NCI-H82 (cell line): Measurements from ENCODE around the gene TRIL.

Experiments used
- DNase-seq: peaks from one replicate; lab custom pipeline; 2025; lab: John Stamatoyannopoulos, UW

The TRIL gene

GRCh38 chr7:28983396-28984190 lies 25.5 kb upstream of the TRIL start:
- DNase-seq, result no peak

GRCh38 chr7:28981161-28981465 lies 23.0 kb upstream of the TRIL start:
- DNase-seq, result no peak

DNA sequence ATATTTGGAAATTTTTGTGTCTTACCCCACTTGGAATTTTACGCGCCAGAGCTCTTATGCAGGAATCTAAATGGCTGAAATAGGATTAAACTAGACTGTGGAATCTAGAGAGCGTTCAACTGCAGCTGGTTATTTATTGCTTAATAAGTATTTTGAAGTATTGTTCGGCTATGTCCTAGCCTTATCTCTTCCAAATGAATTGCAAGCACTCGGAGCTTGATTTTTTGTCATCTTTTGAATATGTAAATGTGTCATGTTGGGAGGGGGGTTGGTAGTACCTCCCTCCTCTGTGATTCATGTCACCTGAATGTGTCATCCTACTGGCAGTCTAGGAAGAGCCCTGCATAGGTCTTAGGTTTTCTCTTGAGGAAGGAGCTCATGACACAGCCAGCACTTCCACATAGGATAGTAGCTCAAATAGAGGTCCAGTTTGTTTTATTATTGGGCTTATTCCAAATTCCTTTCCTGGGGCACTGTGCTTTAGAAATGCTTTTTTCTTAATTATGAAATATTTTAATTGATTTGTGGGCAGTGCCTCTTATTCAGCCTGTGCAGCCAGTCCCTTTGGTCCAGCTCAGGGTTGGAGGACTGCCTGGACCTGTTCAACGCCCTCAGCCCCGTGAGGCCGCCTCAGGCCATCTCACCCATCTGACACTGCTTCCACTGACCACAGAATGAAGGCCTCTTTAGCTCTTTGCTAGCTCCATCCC lies 22.5 kb upstream of the TRIL start:
- DNase-seq, result peak; percentile 49

DNA sequence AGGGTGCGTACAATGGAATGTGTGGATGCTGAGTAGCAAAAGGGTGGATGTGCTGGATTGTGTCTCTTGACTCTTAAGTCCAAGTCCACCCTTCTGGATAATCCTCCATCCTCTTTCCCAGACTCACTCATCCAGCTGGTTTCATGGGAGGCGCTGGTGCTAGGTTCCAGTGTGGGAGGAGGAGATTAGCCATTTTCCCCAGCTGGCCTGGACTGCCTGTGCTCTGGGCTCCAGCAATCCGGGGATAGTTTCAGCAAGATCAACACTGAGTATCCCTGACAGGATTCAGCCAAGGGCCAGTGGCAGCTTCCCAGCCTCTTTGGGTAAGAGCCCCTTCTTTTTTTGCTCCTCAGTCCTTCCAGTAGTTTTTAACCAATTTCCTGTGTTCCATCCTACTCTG lies 21.6 kb upstream of the TRIL start:
- DNase-seq, result peak; percentile 91

GRCh38 chr7:28977881-28978280 lies 19.8 kb upstream of the TRIL start:
- no peak for DNase-seq

GRCh38 chr7:28976022-28976421 lies 17.9 kb upstream of the TRIL start:
- no peak for DNase-seq

DNA sequence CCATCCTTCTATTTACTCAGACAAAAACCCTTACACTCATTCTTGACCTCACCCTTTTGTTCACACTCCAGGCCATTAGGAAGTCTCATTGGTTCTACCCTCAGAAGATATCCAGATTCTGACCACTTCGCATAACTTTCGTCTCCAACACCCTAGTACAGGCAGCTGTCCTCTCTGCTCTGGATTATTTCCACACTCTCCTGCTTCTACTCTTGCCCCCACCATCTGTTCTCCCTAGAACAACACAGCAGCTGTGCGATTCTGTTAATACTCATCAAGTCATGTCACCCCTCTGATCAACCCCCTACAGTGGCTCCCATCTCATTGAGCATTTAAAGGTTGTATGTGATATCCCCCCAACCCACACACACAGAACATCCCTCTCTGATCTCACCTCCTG lies 15.5 kb upstream of the TRIL start:
- DNase-seq, result peak; percentile 40

- DNase-seq, result no peak
Observed at GRCh38 chr7:28964056-28964455, 5.9 kb upstream of the TRIL start.

GRCh38 chr7:28961972-28962371 lies 3.8 kb upstream of the TRIL start:
- no peak for DNase-seq

GRCh38 chr7:28960071-28960840 lies 2.1 kb upstream of the TRIL start:
- no peak for DNase-seq

- no peak for DNase-seq
Observed at GRCh38 chr7:28958980-28959347, 834 bp upstream of the TRIL start.

DNA sequence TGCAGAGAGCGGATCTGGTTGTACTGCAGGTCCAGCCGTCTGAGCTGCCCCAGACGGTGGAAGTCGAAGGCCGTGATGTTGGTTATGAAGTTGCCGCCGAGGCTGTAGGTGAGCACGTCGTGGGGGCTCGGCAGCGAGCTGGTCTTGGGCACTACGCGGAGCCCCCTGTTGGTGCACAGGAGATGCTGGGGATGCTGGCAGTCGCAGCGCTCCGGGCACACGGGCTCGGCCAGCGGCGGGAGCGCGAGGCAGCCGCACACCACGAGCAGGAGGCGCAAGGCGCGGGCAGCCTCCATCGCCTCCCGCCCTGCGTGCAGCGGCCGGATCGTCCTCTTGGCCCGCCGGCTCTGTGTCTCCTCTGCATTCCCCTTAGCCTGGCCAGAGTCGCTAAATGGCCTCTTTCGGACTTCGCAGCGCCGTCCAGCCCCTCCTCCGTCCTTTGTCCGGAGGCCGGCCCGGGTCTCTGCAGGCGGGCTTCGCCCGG lies 337 bp downstream of the TRIL start:
- DNase-seq, result no peak

DNA sequence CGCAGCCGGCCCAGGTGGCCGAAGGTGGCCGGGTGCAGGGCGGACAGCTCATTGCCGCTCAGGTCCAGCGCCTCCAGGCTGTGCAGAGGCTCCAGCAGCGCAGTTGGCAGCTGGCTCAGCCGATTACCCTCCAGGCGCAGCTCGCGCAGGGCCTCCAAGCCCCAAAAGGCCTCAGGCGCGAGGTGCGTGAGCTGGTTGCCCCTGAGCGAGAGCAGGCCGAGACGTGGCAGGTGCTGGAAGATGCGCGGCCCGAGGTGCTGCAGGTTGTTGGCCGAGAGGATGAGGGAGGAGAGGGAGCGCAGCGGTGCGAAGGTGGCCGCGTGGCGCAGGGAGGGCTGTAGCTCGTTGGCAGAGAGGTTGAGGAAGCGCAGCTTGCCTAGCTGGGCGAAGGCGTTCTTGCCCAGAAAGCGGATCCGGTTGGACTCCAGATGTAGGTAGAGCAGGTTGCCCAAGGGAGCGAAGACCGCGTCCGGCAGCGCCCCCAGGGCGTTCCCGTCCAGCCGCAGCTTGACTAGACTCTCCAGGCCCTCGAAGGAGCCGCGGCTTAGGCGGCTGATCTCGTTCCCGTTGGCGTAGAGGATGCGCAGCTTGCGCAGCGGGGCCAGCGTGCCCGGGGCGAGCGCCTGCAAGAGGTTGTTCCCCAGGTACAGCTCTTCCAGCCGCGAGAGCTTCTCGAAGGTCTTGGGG lies 923 bp downstream of the TRIL start:
- peak; percentile 54 for DNase-seq

- peak; percentile 65 for DNase-seq
Observed at GRCh38 chr7:28956608-28957063, 1.5 kb downstream of the TRIL start.

DNA sequence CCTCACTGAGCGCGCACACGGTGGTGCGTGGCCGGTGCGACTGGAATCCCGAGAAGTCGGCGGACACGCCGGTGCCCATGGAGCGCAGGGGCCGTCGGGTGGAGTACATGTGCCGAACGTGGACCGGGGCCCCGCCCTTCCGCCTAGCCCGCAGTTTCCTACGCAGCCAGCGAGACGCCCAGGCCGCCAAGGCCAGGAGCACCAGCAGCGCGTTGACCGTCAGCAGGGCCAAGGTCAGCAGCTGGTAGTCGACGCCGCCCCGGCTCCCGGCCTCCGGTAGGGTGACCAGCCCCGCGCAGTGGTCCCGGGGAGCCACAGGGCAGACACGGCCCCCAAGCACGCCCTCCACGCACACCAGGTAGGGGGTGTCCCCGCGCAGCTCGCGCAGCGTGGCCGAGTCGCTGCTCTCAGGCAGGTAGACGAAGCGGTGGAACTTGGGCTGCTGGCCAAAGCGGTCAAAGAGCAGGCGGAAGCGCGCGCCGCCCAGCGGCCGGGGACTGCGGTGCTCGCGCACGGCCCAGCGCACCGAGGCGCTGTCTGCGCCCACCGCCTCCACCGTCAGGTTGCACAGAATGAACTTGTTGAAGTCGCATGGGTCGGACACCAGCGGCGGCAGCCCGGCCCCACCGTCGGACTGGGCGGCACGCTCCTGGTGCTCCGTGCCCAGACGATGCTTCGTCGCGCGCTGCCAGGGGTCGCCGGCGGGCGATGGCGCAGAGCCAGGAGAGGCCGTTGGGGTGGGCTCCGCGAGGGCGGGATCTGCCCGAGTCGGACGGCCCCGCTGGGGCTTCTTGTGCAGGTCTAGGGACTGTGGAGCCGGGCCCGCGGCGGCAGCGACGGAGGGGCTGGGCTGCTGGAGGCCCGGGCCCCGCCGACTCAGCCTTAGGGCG lies 2.2 kb downstream of the TRIL start:
- DNase-seq, result peak; percentile 70

DNA sequence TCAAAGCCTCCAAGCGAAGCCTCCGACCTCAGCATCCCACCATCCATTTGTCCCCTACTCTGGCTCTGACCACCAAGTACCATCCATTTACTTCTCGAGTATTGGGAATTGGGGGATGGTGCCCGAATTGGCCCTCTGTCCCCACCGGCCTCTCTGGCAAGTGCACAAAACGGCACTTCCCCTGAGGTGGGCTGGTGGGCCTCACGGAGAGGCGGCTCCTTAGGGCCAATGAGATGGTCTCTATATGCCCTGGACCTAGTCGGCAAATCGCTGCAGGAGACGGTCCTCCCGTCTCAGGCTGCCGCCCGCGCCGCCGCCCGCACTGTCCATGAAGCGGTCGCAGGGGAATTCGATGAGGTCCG lies 2.8 kb downstream of the TRIL start:
- peak; percentile 12 for DNase-seq

- DNase-seq, result no peak
Observed at GRCh38 chr7:28954946-28955345, 3.2 kb downstream of the TRIL start.

DNA sequence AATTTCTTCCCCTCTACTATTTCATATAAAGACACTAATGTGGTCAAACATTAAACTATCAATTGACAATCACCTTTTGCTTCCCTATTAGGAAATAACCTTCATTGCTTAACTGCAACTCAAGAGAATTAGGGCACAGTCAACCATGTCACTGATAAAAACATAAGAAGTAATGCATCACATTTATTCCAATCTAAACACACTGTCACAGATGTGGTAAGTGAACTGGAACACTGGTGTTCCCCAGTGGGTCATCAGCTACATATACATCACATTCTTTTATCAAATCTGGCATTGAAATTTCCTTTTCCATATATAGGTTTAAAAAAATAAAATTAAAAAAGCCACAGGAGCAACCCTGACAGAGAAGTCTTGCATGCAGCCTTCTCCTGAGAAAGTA lies 3.7 kb downstream of the TRIL start:
- DNase-seq, result no peak

DNA sequence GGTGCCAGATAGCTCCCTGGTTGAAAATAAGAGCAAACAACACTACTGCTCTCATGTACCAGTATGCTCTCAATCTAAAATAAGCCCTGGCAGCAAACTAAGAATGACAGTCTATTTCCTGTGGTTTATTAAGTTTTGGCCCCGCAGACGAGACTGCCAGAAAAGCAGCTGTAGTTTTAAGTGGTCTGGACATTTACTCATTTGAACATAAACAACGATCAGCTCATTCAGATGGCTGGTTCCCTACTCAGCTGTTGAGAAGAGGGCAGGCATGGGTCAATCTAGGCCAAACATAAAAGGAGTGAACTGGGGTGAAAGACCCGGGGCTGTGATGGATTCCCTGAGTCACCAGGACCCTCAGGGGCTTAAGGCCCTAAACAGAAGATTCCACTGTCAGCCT lies 4.5 kb downstream of the TRIL start:
- DNase-seq, result no peak

DNA sequence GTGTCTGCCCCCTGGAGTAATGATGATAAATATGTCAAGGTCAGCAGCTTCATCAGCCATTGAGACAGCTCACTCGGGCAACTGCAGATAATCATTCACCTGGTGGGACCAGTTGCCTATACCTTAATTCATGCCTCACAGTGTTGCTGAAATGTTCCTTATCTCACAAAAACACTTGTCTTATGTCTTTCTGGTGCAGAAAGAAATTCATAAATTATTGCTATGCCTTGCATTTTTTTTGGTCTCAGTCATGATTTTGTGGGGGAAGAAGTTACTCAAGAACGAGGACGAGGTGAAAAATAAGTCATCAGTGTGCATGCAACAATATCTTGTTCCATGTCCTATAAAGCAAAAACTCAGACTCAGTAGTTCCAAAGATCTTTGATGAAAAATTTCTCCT lies 16.0 kb downstream of the TRIL start:
- no peak for DNase-seq

DNA sequence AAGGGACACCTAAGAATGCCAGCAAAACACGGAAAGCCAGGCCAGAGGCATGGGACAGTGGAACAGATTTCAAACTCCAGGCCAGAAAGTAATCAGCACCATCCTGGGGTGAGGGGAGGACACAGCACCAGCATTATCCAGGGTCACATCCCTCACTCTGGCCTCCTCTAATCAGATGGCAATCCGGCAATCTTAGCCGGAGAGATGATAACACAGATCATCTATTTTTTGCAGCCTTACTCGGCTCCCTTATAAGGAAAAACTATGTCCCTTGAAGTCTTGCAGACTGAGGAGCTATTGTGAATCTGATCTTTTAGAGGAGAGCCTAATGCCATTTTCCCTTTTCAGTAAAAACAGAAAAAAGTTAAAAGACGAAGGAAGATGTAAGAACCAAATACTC lies 16.5 kb downstream of the TRIL start:
- DNase-seq, result no peak
